CD14-positive monocyte (primary cell): ENCODE results near the gene FHIT. TPM values are rescaled to one million over a fixed set of nuclear protein-coding genes. Genes with fewer than 3 reads are reported as not detected.

Experiments
- DNase-seq, 3 donors: peaks; one replicate each; pipeline ENCODE4 v3.0.0-alpha.2; 2011 to 2022
- H2AFZ ChIP-seq: 2 replicates; pipeline ENCODE4 v1.6.0; 2012; ENCODE audit warnings: mild to moderate bottlenecking, low read depth, low read length, inconsistent platforms; ENCODE audit not compliant: insufficient read depth, poor library complexity, severe bottlenecking
- H3K27ac ChIP-seq, 2 donors: 1 replicate in 1 of 2; 2 replicates in 1 of 2; pipeline ENCODE4 v1.5.1; 2012 to 2013; ENCODE audit warnings: low read length in 2 of 2, control low read depth in 1 of 2, inconsistent platforms in 1 of 2, low read depth in 1 of 2, mild to moderate bottlenecking in 1 of 2
- H3K27me3 ChIP-seq, 2 donors: one replicate each; pipeline versions ENCODE4 v1.6.0 to v1.6.1; 2011 to 2013; ENCODE audit warnings: low read length in 2 of 2; ENCODE audit not compliant: control insufficient read depth in 2 of 2, insufficient read depth in 2 of 2
- H3K36me3 ChIP-seq, 2 donors: replicated peaks in 1 of 2; 1 replicate in 1 of 2; 2 replicates in 1 of 2; pipeline versions ENCODE4 v1.5.1 to v1.6.1; 2012 to 2013; ENCODE audit warnings: low read length in 2 of 2, control low read depth in 1 of 2, inconsistent platforms in 1 of 2, mild to moderate bottlenecking in 1 of 2; ENCODE audit not compliant: insufficient read depth in 2 of 2, control insufficient read depth in 1 of 2
- H3K4me1 ChIP-seq, 2 donors: 1 replicate in 1 of 2; 2 replicates in 1 of 2; pipeline versions ENCODE4 v1.5.1 to v1.6.1; 2012 to 2013; ENCODE audit warnings: low read length in 2 of 2, control low read depth in 1 of 2, inconsistent platforms in 1 of 2, mild to moderate bottlenecking in 1 of 2, moderate library complexity in 1 of 2; ENCODE audit not compliant: insufficient read depth in 2 of 2, control insufficient read depth in 1 of 2
- H3K4me2 ChIP-seq: replicated peaks from 2 replicates; pipeline ENCODE3; 2012; ENCODE audit warnings: low read length, moderate library complexity, mild to moderate bottlenecking; ENCODE audit not compliant: poor library complexity, severe bottlenecking; ENCODE audit errors: extremely low read depth
- H3K4me3 ChIP-seq, 3 experiments: fragments of 200-600 bp in 1 of 3; sonication (generic) in 1 of 3; replicated peaks in 1 of 3; 1 replicate in 2 of 3; 2 replicates in 1 of 3; pipeline ENCODE4 v1.5.1; 2011 to 2013; ENCODE audit warnings: low read length in 3 of 3, mild to moderate bottlenecking in 3 of 3, control low read depth in 2 of 3, low read depth in 2 of 3, inconsistent platforms in 1 of 3, moderate library complexity in 1 of 3
- H3K79me2 ChIP-seq: 2 replicates; pipeline ENCODE4 v1.6.0; 2012; ENCODE audit warnings: mild to moderate bottlenecking, control low read depth, inconsistent platforms, low read length, moderate library complexity; ENCODE audit not compliant: insufficient read depth
- H3K9ac ChIP-seq: 2 replicates; pipeline ENCODE4 v1.6.0; 2017; ENCODE audit warnings: low read length, mild to moderate bottlenecking; ENCODE audit not compliant: insufficient read depth, poor library complexity, severe bottlenecking
- H3K9me3 ChIP-seq, 2 donors: replicated peaks in 1 of 2; 1 replicate in 1 of 2; 2 replicates in 1 of 2; pipeline versions ENCODE4 v1.5.1 to v1.6.1; 2012 to 2013; ENCODE audit warnings: low read length in 2 of 2, control low read depth in 1 of 2; ENCODE audit not compliant: control insufficient read depth in 1 of 2, insufficient read depth in 1 of 2
- H4K20me1 ChIP-seq: 2 replicates; pipeline ENCODE4 v1.6.0; 2012; ENCODE audit warnings: mild to moderate bottlenecking, low read length, control low read depth, moderate library complexity; ENCODE audit not compliant: insufficient read depth
- H3K27ac Mint-ChIP-seq, 7 donors: one replicate each; pipeline ENCODE4 v1.8.0; 2020; ENCODE audit warnings: mild to moderate bottlenecking in 7 of 7, mixed read lengths in 7 of 7, moderate library complexity in 6 of 7, inconsistent platforms in 2 of 7
- H3K27me3 Mint-ChIP-seq, 3 donors: one replicate each; pipeline ENCODE4 v1.8.0; 2021 to 2022; ENCODE audit warnings: low read depth in 3 of 3, mild to moderate bottlenecking in 3 of 3, mixed read lengths in 3 of 3, moderate library complexity in 3 of 3, inconsistent platforms in 1 of 3
- H3K36me3 Mint-ChIP-seq, 2 donors: one replicate each; pipeline ENCODE4 v1.8.0; 2020; ENCODE audit warnings: mixed read lengths in 2 of 2, inconsistent platforms in 1 of 2, mild to moderate bottlenecking in 1 of 2
- H3K4me1 Mint-ChIP-seq: one replicate; pipeline ENCODE4 v1.8.0; 2020; ENCODE audit warnings: mild to moderate bottlenecking, mixed read lengths
- H3K4me3 Mint-ChIP-seq, 2 donors: one replicate each; pipeline ENCODE4 v1.8.0; 2020; ENCODE audit warnings: mild to moderate bottlenecking in 2 of 2, mixed read lengths in 2 of 2, moderate library complexity in 1 of 2
- H3K9me3 Mint-ChIP-seq, 7 donors: one replicate each; pipeline ENCODE4 v1.8.0; 2020 to 2022; ENCODE audit warnings: mixed read lengths in 7 of 7, mild to moderate bottlenecking in 6 of 7, moderate library complexity in 6 of 7, inconsistent platforms in 2 of 7
- WGBS: methylation state at CpG from one replicate; pipeline ENCODE4 v1.1.5; 2013; ENCODE audit warnings: missing lambda C conversion rate; ENCODE audit not compliant: insufficient coverage; 5-methylcytosine and 5-hydroxymethylcytosine counted together
- intact Hi-C, 2 donors: fragments of 100-400 bp; cut with micrococcal nuclease; formaldehyde crosslinking; loops; one replicate each; pipeline versions ENCODE4 v1.15.0 to v1.15.1; 2023
- polyA plus RNA-seq, 3 donors: library from polyadenylated mRNA; depleted of rRNA in 1 of 3; unstranded in 2 of 3; stranded (reverse) in 1 of 3; fragments of 300-500 nt in 2 of 3; fragments of >200 nt in 1 of 3; fragmentation: Illumina TruSeq in 2 of 3; gene quantifications; 1 replicate in 2 of 3; 2 replicates in 1 of 3; pipeline ENCODE4 v1.2.3, GENCODE V29; 2012 to 2021
- TF ChIP-seq, protein P1 (sequence below): fragments of 200-600 bp; IDR thresholded peaks from one replicate; pipeline ENCODE4 v1.8.0; 2022; ENCODE audit warnings: antibody characterized with exemption, mild to moderate bottlenecking

FHIT gene
- polyA plus RNA-seq, 3 donors, result 1.7 to 3.4 (median 3.2) TPM

GRCh38 chr3:60650171-60650570 is 601.1 kb downstream of the FHIT start:
- no peak overlapping the region for H3K4me3 Mint-ChIP-seq

GRCh38 chr3:60645801-60646200 is 605.5 kb downstream of the FHIT start:
- H3K27ac Mint-ChIP-seq, result no peak overlapping the region
- no peaks in the 10 kb centered on the region for H3K4me1 Mint-ChIP-seq
- Histone ChIP-seq H3K4me2 (no peak overlapping the region), H2AFZ (no peak overlapping the region), H3K79me2 (no peaks in the 10 kb centered on the region), H3K4me1 (no peaks in the 10 kb centered on the region), H3K9ac (no peak overlapping the region), H3K27me3 (no peaks in the 10 kb centered on the region), H3K36me3 (no peaks in the 10 kb centered on the region), H3K4me3 (no peak overlapping the region), H3K27ac (no peak overlapping the region), H4K20me1 (no peaks in the 10 kb centered on the region), H3K9me3 (no peaks in the 10 kb centered on the region)
- WGBS, result no CpG with 5 or more reads among the region's 2 CpGs
- intact Hi-C loops, result no loop called here
- no peak overlapping the region for H3K4me3 Mint-ChIP-seq
- TF ChIP-seq, protein P1, sequence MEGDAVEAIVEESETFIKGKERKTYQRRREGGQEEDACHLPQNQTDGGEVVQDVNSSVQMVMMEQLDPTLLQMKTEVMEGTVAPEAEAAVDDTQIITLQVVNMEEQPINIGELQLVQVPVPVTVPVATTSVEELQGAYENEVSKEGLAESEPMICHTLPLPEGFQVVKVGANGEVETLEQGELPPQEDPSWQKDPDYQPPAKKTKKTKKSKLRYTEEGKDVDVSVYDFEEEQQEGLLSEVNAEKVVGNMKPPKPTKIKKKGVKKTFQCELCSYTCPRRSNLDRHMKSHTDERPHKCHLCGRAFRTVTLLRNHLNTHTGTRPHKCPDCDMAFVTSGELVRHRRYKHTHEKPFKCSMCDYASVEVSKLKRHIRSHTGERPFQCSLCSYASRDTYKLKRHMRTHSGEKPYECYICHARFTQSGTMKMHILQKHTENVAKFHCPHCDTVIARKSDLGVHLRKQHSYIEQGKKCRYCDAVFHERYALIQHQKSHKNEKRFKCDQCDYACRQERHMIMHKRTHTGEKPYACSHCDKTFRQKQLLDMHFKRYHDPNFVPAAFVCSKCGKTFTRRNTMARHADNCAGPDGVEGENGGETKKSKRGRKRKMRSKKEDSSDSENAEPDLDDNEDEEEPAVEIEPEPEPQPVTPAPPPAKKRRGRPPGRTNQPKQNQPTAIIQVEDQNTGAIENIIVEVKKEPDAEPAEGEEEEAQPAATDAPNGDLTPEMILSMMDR, result no peak
- no peak for DNase-seq
- no peaks in the 10 kb centered on the region for H3K27me3 Mint-ChIP-seq
- H3K9me3 Mint-ChIP-seq, result peaks cover 4 to 14% (median 7%) of the 10 kb centered on the region in 7 donors
- no peaks in the 10 kb centered on the region for H3K36me3 Mint-ChIP-seq

More at GRCh38 chr3:60650171-60650570, 601.1 kb downstream of the FHIT start:
- H3K9ac ChIP-seq, result no peak overlapping the region
- H3K4me3 ChIP-seq, result no peak overlapping the region
- no peaks in the 10 kb centered on the region for H3K36me3 ChIP-seq
- H3K9me3 ChIP-seq, result peaks cover 0 to 6% of the 10 kb centered on the region in 2 donors
- no peaks in the 10 kb centered on the region for H3K27me3 ChIP-seq
- Mint-ChIP-seq H3K4me1 (no peaks in the 10 kb centered on the region), H3K27me3 (no peaks in the 10 kb centered on the region), H3K27ac (no peak overlapping the region), H3K36me3 (no peaks in the 10 kb centered on the region), H3K9me3 (peaks cover 10 to 20% (median 16%) of the 10 kb centered on the region in 7 donors)
- 88% methylated on average over 1 of the region's 2 CpGs for WGBS
- TF ChIP-seq, protein P1, result no peak
- no peak overlapping the region for H3K27ac ChIP-seq
- no peak for DNase-seq
- H3K4me2 ChIP-seq, result no peak overlapping the region
- intact Hi-C loops, result no loop called here
- H3K4me1 ChIP-seq, result no peaks in the 10 kb centered on the region
- no peaks in the 10 kb centered on the region for H3K79me2 ChIP-seq
- H2AFZ ChIP-seq, result no peak overlapping the region
- H4K20me1 ChIP-seq, result no peaks in the 10 kb centered on the region
